Loucy (cell line): ENCODE data around the gene RALGPS1.

Experiments
- CTCF ChIP-seq: fragments of 200-600 bp; sonication (generic); conservative IDR thresholded peaks from 2 replicates; pipeline ENCODE4 v1.5.1; 2014; ENCODE audit warnings: mild to moderate bottlenecking, antibody characterized with exemption, low read length
- EZH2phosphoT487 ChIP-seq: fragments of 200-600 bp; IDR thresholded peaks from 2 replicates; pipeline ENCODE4 v1.6.1; 2018; ENCODE audit warnings: antibody characterized with exemption, mild to moderate bottlenecking, moderate library complexity, borderline replicate concordance

GRCh38 chr9:127132375-127132774 is 217.8 kb downstream of the RALGPS1 start:
- TF ChIP-seq CTCF (no peak), EZH2phosphoT487 (no peak)
